Measurements from ENCODE around the gene ERCC4.

- TF ChIP-seq YY1 (IDR thresholded peaks at IDR 0.05; ENCODE audit: low read depth) (no peak), MAX (IDR thresholded peaks at IDR 0.05) (no peak), CREB1 (IDR thresholded peaks at IDR 0.05; ENCODE audit: low read depth) (no peak), EP300 (IDR thresholded peaks at IDR 0.05; ENCODE audit: borderline replicate concordance) (no peak), REST (IDR thresholded peaks at IDR 0.05; ENCODE audit: low read depth) (no peak), CEBPB (IDR thresholded peaks at IDR 0.05) (no peak), ZBTB7A (IDR thresholded peaks at IDR 0.05; ENCODE audit: low read depth) (no peak), NFIC (IDR thresholded peaks at IDR 0.05) (no peak), TAF1 (IDR thresholded peaks at IDR 0.05; ENCODE audit: low read depth) (no peak), EGR1 (IDR thresholded peaks at IDR 0.05) (no peak), TCF12 (IDR thresholded peaks at IDR 0.05; ENCODE audit: low read depth) (no peak)
Observed at GRCh38 chr16:13897806-13898205, 22.1 kb upstream of the ERCC4 start.

All from Ishikawa (cell line).